Neural progenitor cell (in vitro differentiated cells): Measurements from ENCODE around the gene LRRC8B.

Experiments
- EZH2 ChIP-seq: fragments of 200-600 bp; sonication (generic); IDR thresholded peaks from 2 replicates; pipeline ENCODE4 v1.6.1; 2017; ENCODE audit warnings: antibody characterized with exemption, mild to moderate bottlenecking, moderate library complexity
- EZH2phosphoT487 ChIP-seq: fragments of 200-600 bp; sonication (generic); IDR thresholded peaks from 2 replicates; pipeline ENCODE4 v1.6.1; 2017; ENCODE audit warnings: antibody characterized with exemption
- TF ChIP-seq, protein P1 (sequence below): fragments of 200-600 bp; sonication (generic); IDR thresholded peaks from 2 replicates; pipeline ENCODE4 v1.5.1; 2017; ENCODE audit warnings: antibody characterized with exemption, mild to moderate bottlenecking

DNA sequence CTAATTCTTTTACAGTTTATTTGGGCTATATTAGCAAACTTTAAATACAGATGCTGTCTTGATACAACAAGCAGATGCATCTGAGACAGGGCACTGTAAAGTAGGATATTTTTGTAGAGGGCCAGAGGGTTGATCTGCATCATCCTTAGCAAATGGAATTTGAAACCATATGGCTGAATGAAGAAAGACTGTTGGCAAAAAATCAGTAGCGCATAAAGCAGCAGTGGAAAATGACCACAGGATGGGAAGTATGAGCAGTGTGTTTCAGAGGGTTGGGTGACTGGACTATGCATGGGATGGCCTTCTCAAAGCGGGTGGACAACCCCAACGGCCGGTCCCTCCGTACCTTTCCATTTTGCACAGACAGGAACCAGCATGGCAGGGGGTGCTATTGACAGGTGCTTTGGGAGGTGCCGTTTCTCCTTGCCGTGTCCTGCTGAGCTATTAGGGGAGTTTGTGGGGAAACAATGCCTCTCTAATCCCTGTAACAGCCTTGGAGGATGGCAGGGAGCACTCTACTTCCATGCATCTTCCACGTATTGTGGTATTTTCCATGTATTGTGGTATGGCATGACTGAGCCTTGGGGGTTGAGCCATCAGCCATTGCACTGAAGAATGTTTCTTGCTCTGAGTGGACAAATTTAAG lies 5.9 kb downstream of the LRRC8B start:
- TF ChIP-seq, protein P1, sequence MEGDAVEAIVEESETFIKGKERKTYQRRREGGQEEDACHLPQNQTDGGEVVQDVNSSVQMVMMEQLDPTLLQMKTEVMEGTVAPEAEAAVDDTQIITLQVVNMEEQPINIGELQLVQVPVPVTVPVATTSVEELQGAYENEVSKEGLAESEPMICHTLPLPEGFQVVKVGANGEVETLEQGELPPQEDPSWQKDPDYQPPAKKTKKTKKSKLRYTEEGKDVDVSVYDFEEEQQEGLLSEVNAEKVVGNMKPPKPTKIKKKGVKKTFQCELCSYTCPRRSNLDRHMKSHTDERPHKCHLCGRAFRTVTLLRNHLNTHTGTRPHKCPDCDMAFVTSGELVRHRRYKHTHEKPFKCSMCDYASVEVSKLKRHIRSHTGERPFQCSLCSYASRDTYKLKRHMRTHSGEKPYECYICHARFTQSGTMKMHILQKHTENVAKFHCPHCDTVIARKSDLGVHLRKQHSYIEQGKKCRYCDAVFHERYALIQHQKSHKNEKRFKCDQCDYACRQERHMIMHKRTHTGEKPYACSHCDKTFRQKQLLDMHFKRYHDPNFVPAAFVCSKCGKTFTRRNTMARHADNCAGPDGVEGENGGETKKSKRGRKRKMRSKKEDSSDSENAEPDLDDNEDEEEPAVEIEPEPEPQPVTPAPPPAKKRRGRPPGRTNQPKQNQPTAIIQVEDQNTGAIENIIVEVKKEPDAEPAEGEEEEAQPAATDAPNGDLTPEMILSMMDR: no peak
- no peak for TF ChIP-seq EZH2
- no peak for TF ChIP-seq EZH2phosphoT487
